SK-N-SH (cell line): ENCODE results near the gene RASAL2. TPM values are rescaled to one million over a fixed set of nuclear protein-coding genes. Genes with fewer than 3 reads are reported as not detected.

ENCODE experiments used
- CTCF ChIA-PET: fragments of 300-600, 350-600 bp; formaldehyde crosslinking; extraction: SDS; loops from one replicate; lab custom pipeline; 2021; lab: Yijun Ruan, JAX
- POLR2A ChIA-PET: fragments of 350-600 bp; sonication (Branson Sonifier 250); formaldehyde crosslinking; extraction: SDS; loops from one replicate; lab custom pipeline; 2020; ENCODE audit warnings: antibody characterized with exemption, inconsistent platforms; lab: Yijun Ruan, JAX
- DNase-seq: peaks from one replicate; pipeline ENCODE4 v3.0.0; 2012
- H2AFZ ChIP-seq: fragments of 200-600 bp; sonication (generic); 2 replicates; pipeline ENCODE4 v1.8.1; 2016; ENCODE audit warnings: antibody characterized with exemption, mild to moderate bottlenecking, low read depth
- H3F3A ChIP-seq: fragments of 200-600 bp; sonication (generic); replicated peaks from 2 replicates; pipeline ENCODE3; 2016; ENCODE audit warnings: antibody characterized with exemption, mild to moderate bottlenecking; ENCODE audit not compliant: insufficient read depth
- H3K27ac ChIP-seq, 2 experiments: fragments of 200-500 bp in 1 of 2; fragments of 200-600 bp in 1 of 2; sonication (Bioruptor generic) in 1 of 2; sonication (generic), shearing (Covaris generic) in 1 of 2; 2 replicates each; pipeline versions ENCODE4 v1.5.1 to v1.6.1; 2014 to 2016; ENCODE audit warnings: low read depth in 2 of 2, inconsistent platforms in 1 of 2, low read length in 1 of 2, mild to moderate bottlenecking in 1 of 2, mixed read lengths in 1 of 2
- H3K27me3 ChIP-seq: fragments of 200-600 bp; sonication (generic), shearing (Covaris generic); 2 replicates; pipeline ENCODE4 v1.6.1; 2016; ENCODE audit warnings: mixed run types; ENCODE audit not compliant: insufficient read depth
- H3K36me3 ChIP-seq, 2 experiments: fragments of 200-500 bp in 1 of 2; fragments of 200-600 bp in 1 of 2; sonication (Bioruptor generic) in 1 of 2; sonication (generic) in 1 of 2; replicated peaks in 1 of 2; 2 replicates each; pipeline versions ENCODE3 to v1.5.1; 2014 to 2016; ENCODE audit warnings: low read length in 1 of 2, mild to moderate bottlenecking in 1 of 2; ENCODE audit not compliant: insufficient read depth in 2 of 2, control insufficient read depth in 1 of 2
- H3K4me1 ChIP-seq, 2 experiments: fragments of 200-500 bp in 1 of 2; fragments of 200-600 bp in 1 of 2; sonication (Bioruptor generic) in 1 of 2; sonication (generic), shearing (Covaris generic) in 1 of 2; 2 replicates each; pipeline versions ENCODE4 v1.5.1 to v1.6.1; 2014 to 2016; ENCODE audit warnings: low read depth in 1 of 2, low read length in 1 of 2, mixed run types in 1 of 2; ENCODE audit not compliant: insufficient read depth in 2 of 2, control insufficient read depth in 1 of 2
- H3K4me2 ChIP-seq: fragments of 200-600 bp; sonication (generic), shearing (Covaris generic); 2 replicates; pipeline ENCODE4 v1.6.1; 2017; ENCODE audit warnings: mixed run types
- H3K4me3 ChIP-seq, 2 experiments: fragments of 200-500 bp in 1 of 2; fragments of 200-600 bp in 1 of 2; sonication (Bioruptor generic) in 1 of 2; sonication (generic), shearing (Covaris generic) in 1 of 2; 2 replicates each; pipeline versions ENCODE4 v1.5.1 to v1.8.1; 2014 to 2016; ENCODE audit warnings: low read depth in 2 of 2, inconsistent platforms in 1 of 2, low read length in 1 of 2, mild to moderate bottlenecking in 1 of 2, mixed read lengths in 1 of 2, moderate library complexity in 1 of 2
- H3K79me2 ChIP-seq: fragments of 200-600 bp; sonication (generic); 2 replicates; pipeline ENCODE4 v1.8.1; 2017; ENCODE audit warnings: mild to moderate bottlenecking; ENCODE audit not compliant: insufficient read depth
- H3K9ac ChIP-seq: fragments of 200-600 bp; sonication (generic); 2 replicates; pipeline ENCODE4 v1.6.1; 2017; ENCODE audit warnings: mixed run types
- H3K9me2 ChIP-seq: fragments of 200-600 bp; sonication (generic); 2 replicates; pipeline ENCODE4 v1.6.1; 2017; ENCODE audit warnings: mixed run types
- H3K9me3 ChIP-seq: fragments of 200-600 bp; sonication (generic); 2 replicates; pipeline ENCODE4 v1.6.1; 2017; ENCODE audit warnings: mixed run types, mild to moderate bottlenecking, moderate library complexity
- H4K20me1 ChIP-seq: fragments of 200-600 bp; sonication (generic); 2 replicates; pipeline ENCODE4 v1.6.1; 2017; ENCODE audit warnings: mild to moderate bottlenecking, mixed run types; ENCODE audit not compliant: insufficient read depth
- CTCF ChIP-seq: fragments of 200-600 bp; sonication (generic); IDR thresholded peaks from 2 replicates; pipeline ENCODE4 v1.6.1; 2017; ENCODE audit warnings: antibody characterized with exemption, mild to moderate bottlenecking, moderate library complexity
- EP300 ChIP-seq, 2 experiments: IDR thresholded peaks; 2 replicates each; pipeline versions ENCODE4 v1.4.0 to v1.6.1; 2012; ENCODE audit warnings: borderline replicate concordance in 1 of 2, low read depth in 1 of 2, low read length in 1 of 2
- EZH2phosphoT487 ChIP-seq: fragments of 200-600 bp; sonication (generic); IDR thresholded peaks from 2 replicates; pipeline ENCODE4 v1.6.1; 2017; ENCODE audit warnings: low read depth, mixed run types, mild to moderate bottlenecking, antibody characterized with exemption, moderate library complexity, borderline replicate concordance
- FOSL2 ChIP-seq: IDR thresholded peaks from 2 replicates; pipeline ENCODE4 v1.4.0; 2012; ENCODE audit warnings: low read depth, mild to moderate bottlenecking, moderate library complexity, borderline replicate concordance
- FOXJ3 ChIP-seq: sonication (generic); formaldehyde crosslinking; IDR thresholded peaks from 2 replicates; pipeline ENCODE4 v1.5.1; 2020; ENCODE audit warnings: mild to moderate bottlenecking, missing genetic modification reagents
- IRF3 ChIP-seq: fragments of 150-350 bp; IDR thresholded peaks from 2 replicates; pipeline ENCODE4 v1.6.1; 2016; ENCODE audit warnings: mild to moderate bottlenecking, low read depth, low read length
- JUND ChIP-seq: IDR thresholded peaks from 2 replicates; pipeline ENCODE4 v1.4.0; 2012
- MAX ChIP-seq: IDR thresholded peaks from 2 replicates; pipeline ENCODE4 v1.4.0; 2012; ENCODE audit warnings: low read depth
- RAD21 ChIP-seq: IDR thresholded peaks from 2 replicates; pipeline ENCODE4 v1.6.1; 2012; ENCODE audit warnings: mild to moderate bottlenecking, low read length
- RCOR1 ChIP-seq: fragments of 150-350 bp; IDR thresholded peaks from 2 replicates; pipeline ENCODE4 v1.6.1; 2017; ENCODE audit warnings: antibody characterized with exemption, low read length
- RFX5 ChIP-seq: IDR thresholded peaks from 2 replicates; pipeline ENCODE4 v1.6.1; 2012; ENCODE audit warnings: mild to moderate bottlenecking, improper control_type of control experiment, low read length
- RXRA ChIP-seq: IDR thresholded peaks from 2 replicates; pipeline ENCODE4 v1.4.0; 2012; ENCODE audit warnings: low read depth, mild to moderate bottlenecking, borderline replicate concordance
- TAF1 ChIP-seq: IDR thresholded peaks from 2 replicates; pipeline ENCODE4 v1.6.1; 2012; ENCODE audit warnings: low read depth, mild to moderate bottlenecking, low read length, moderate library complexity, borderline replicate concordance
- TEAD4 ChIP-seq: IDR thresholded peaks from 2 replicates; pipeline ENCODE4 v1.4.0; 2012; ENCODE audit warnings: mild to moderate bottlenecking, borderline replicate concordance; ENCODE audit not compliant: insufficient read depth
- USF1 ChIP-seq: IDR thresholded peaks from 2 replicates; pipeline ENCODE4 v1.4.0; 2012; ENCODE audit warnings: low read depth, borderline replicate concordance
- YY1 ChIP-seq: IDR thresholded peaks from 2 replicates; pipeline ENCODE4 v1.4.0; 2012; ENCODE audit warnings: low read depth, mild to moderate bottlenecking
- ZBTB33 ChIP-seq: IDR thresholded peaks from 2 replicates; pipeline ENCODE4 v1.4.0; 2012; ENCODE audit warnings: low read depth, borderline replicate concordance
- WGBS: methylation state at CpG from one replicate; pipeline ENCODE4 v1.1.6; 2017; ENCODE audit warnings: low lambda C conversion rate; 5-methylcytosine and 5-hydroxymethylcytosine counted together
- polyA plus RNA-seq, 3 experiments: library from polyadenylated mRNA; depleted of rRNA; stranded (reverse); fragments of >200 nt; gene quantifications; 2 replicates each; pipeline ENCODE4 v1.2.3, GENCODE V29; 2012

RASAL2 gene
- polyA plus RNA-seq, 1 of the 3 experiments (the other 2 are of a cell fraction): 6.9 TPM

GRCh38 chr1:178277793-178278530, 184.1 kb downstream of the RASAL2 start:
- H3K9me3 ChIP-seq: no peaks in the 10 kb centered on the region
- no peak for DNase-seq
- H3K27me3 ChIP-seq: no peaks in the 10 kb centered on the region
- TF ChIP-seq RFX5 (no peak), YY1 (no peak), EZH2phosphoT487 (no peak), RAD21 (no peak), ZBTB33 (no peak), CTCF (no peak), RXRA (no peak), TEAD4 (no peak), RCOR1 (no peak), FOXJ3 (no peak)
- TF ChIP-seq, all 33 proteins: peak for 0
- Histone ChIP-seq H3K9me2 (no peaks in the 10 kb centered on the region), H4K20me1 (no peaks in the 10 kb centered on the region), H3K4me2 (no peak overlapping the region), H2AFZ (no peak overlapping the region), H3K79me2 (peaks cover 31% of the 10 kb centered on the region), H3K4me1 (peaks cover 0 to 19% of the 10 kb centered on the region in 2 experiments; a peak in 2 of 4 replicates), H3F3A (peaks cover 13% of the 10 kb centered on the region), H3K36me3 (no peaks in the 10 kb centered on the region), H3K9ac (no peak overlapping the region), H3K27ac (no peak overlapping the region), H3K4me3 (no peak overlapping the region)
- 89% methylated on average over 4 of the region's 4 CpGs for WGBS
- CTCF ChIA-PET: interaction anchor here (1.5 to 2.2 kb wide), 3 partner anchors 22 to 246 kb away, joined by 4 to 10 read pairs (median 7); no protein-coding TSS in a partner anchor
- POLR2A ChIA-PET: no interaction called here

GRCh38 chr1:178278916-178279686, 185.2 kb downstream of the RASAL2 start:
- H3K36me3 ChIP-seq: peaks cover 6% of the 10 kb centered on the region in 2 experiments
- WGBS: 97% methylated on average over 1 of the region's 1 CpG
- no peak overlapping the region for H3K4me2 ChIP-seq
- no peak overlapping the region for H3K9ac ChIP-seq
- H4K20me1 ChIP-seq: no peaks in the 10 kb centered on the region
- peaks cover 0 to 12% of the 10 kb centered on the region in 2 experiments; a peak in 2 of 4 replicates for H3K4me1 ChIP-seq
- H3F3A ChIP-seq: peaks cover 13% of the 10 kb centered on the region
- no peak overlapping the region for H3K4me3 ChIP-seq
- H2AFZ ChIP-seq: no peak overlapping the region
- H3K9me2 ChIP-seq: no peaks in the 10 kb centered on the region
- no peak overlapping the region for H3K27ac ChIP-seq
- CTCF ChIA-PET: interaction anchor here (2.2 kb wide), 1 partner anchor 247 kb away, joined by 10 read pairs; no protein-coding TSS in a partner anchor
- DNase-seq: no peak
- H3K9me3 ChIP-seq: no peaks in the 10 kb centered on the region
- peaks cover 21% of the 10 kb centered on the region for H3K79me2 ChIP-seq
- H3K27me3 ChIP-seq: no peaks in the 10 kb centered on the region
- POLR2A ChIA-PET: no interaction called here
- TF ChIP-seq EP300 (IDR thresholded peaks at IDR 0.05; ENCODE audit: borderline replicate concordance in 1 of 2, low read depth in 1 of 2, low read length in 1 of 2): no peak
- TF ChIP-seq MAX: no peak
- no peak for TF ChIP-seq JUND
- TF ChIP-seq FOSL2: no peak
- TF ChIP-seq RFX5: no peak
- no peak for TF ChIP-seq TAF1
- TF ChIP-seq IRF3: no peak
- TF ChIP-seq USF1: no peak
